OCI-LY3 (cell line): ENCODE data around the gene ADCY7.

Experiments
- H2AFZ ChIP-seq: fragments of 200-600, 300-600 bp; shearing (Covaris generic); 2 replicates; pipeline ENCODE4 v1.6.0; 2014; ENCODE audit warnings: antibody characterized with exemption, low read depth, low read length
- H3K27ac ChIP-seq: fragments of 200-600, 300-600 bp; sonication (generic); 2 replicates; pipeline ENCODE4 v1.5.1; 2014; ENCODE audit warnings: mild to moderate bottlenecking, low read length, moderate library complexity, mixed read lengths
- H3K27me3 ChIP-seq: fragments of 200-600, 300-600 bp; sonication (generic); 2 replicates; pipeline ENCODE4 v1.6.1; 2014; ENCODE audit warnings: low read depth, low read length, mixed read lengths
- H3K36me3 ChIP-seq: fragments of 200-600, 300-600 bp; sonication (generic); replicated peaks from 2 replicates; pipeline ENCODE3; 2014; ENCODE audit warnings: low read depth, low read length, mixed read lengths
- H3K4me1 ChIP-seq: fragments of 300-600, 200-600 bp; sonication (generic); 2 replicates; pipeline ENCODE4 v1.6.1; 2014; ENCODE audit warnings: low read length, mixed read lengths
- H3K4me2 ChIP-seq: fragments of 200-600, 300-600 bp; sonication (generic); 2 replicates; pipeline ENCODE4 v1.6.1; 2014; ENCODE audit warnings: low read length, mixed read lengths
- H3K4me3 ChIP-seq: fragments of 300-600, 200-600 bp; sonication (generic); 2 replicates; pipeline ENCODE4 v1.5.1; 2014; ENCODE audit warnings: antibody characterized with exemption, mild to moderate bottlenecking, low read length, moderate library complexity
- H3K79me2 ChIP-seq: fragments of 300-600, 200-600 bp; shearing (Covaris generic); 2 replicates; pipeline ENCODE4 v1.6.1; 2014; ENCODE audit warnings: mild to moderate bottlenecking, low read length, mixed read lengths
- H3K9ac ChIP-seq: fragments of 300-600, 200-600 bp; shearing (Covaris generic); 2 replicates; pipeline ENCODE4 v1.6.0; 2014; ENCODE audit warnings: mild to moderate bottlenecking, low read length, moderate library complexity
- H3K9me3 ChIP-seq: fragments of 200-600, 300-600 bp; shearing (Covaris generic); 2 replicates; pipeline ENCODE4 v1.6.1; 2014; ENCODE audit warnings: low read length, mixed read lengths; ENCODE audit not compliant: insufficient read depth
- H4K20me1 ChIP-seq: fragments of 200-600, 300-600 bp; sonication (generic); 2 replicates; pipeline ENCODE4 v1.6.1; 2016; ENCODE audit warnings: low read length, mixed read lengths; ENCODE audit not compliant: insufficient read depth
- CTCF ChIP-seq: fragments of 200-600, 300-600 bp; sonication (generic); IDR thresholded peaks from 2 replicates; pipeline ENCODE4 v1.5.1; 2014; ENCODE audit warnings: antibody characterized with exemption, low read length, low read depth
- EZH2phosphoT487 ChIP-seq: fragments of 200-600 bp; shearing (Covaris generic); IDR thresholded peaks from 2 replicates; pipeline ENCODE4 v1.6.1; 2018; ENCODE audit warnings: antibody characterized with exemption, mixed run types, low read depth

The ADCY7 gene

GRCh38 chr16:50310308-50311133 lies 44.2 kb downstream of the ADCY7 start:
- Histone ChIP-seq H4K20me1 (no peaks in the 10 kb centered on the region), H3K4me3 (no peak overlapping the region), H3K9me3 (no peaks in the 10 kb centered on the region), H2AFZ (no peak overlapping the region), H3K79me2 (no peaks in the 10 kb centered on the region), H3K4me1 (no peaks in the 10 kb centered on the region), H3K36me3 (peaks cover 40% of the 10 kb centered on the region), H3K4me2 (no peak overlapping the region), H3K9ac (no peak overlapping the region), H3K27ac (no peak overlapping the region), H3K27me3 (no peaks in the 10 kb centered on the region)
- TF ChIP-seq EZH2phosphoT487 (no peak), CTCF (no peak)

GRCh38 chr16:50311134-50311528 lies 44.8 kb downstream of the ADCY7 start:
- Histone ChIP-seq H3K79me2 (no peaks in the 10 kb centered on the region), H3K9ac (no peak overlapping the region), H3K27ac (no peak overlapping the region), H3K27me3 (no peaks in the 10 kb centered on the region), H2AFZ (no peak overlapping the region), H3K9me3 (no peaks in the 10 kb centered on the region), H3K4me1 (no peaks in the 10 kb centered on the region), H3K36me3 (peaks cover 44% of the 10 kb centered on the region), H4K20me1 (no peaks in the 10 kb centered on the region), H3K4me3 (no peak overlapping the region), H3K4me2 (no peak overlapping the region)
- TF ChIP-seq CTCF (no peak), EZH2phosphoT487 (no peak)

- no peak overlapping the region for H3K4me2 ChIP-seq
Observed at GRCh38 chr16:50311891-50312501, 45.6 kb downstream of the ADCY7 start.

GRCh38 chr16:50313596-50314478 lies 47.5 kb downstream of the ADCY7 start:
- Histone ChIP-seq H4K20me1 (no peaks in the 10 kb centered on the region; the same call in 1 of the 2 replicates), H2AFZ (no peak overlapping the region), H3K27ac (no peak overlapping the region), H3K4me2 (no peak overlapping the region), H3K4me1 (no peaks in the 10 kb centered on the region), H3K36me3 (peaks cover 64% of the 10 kb centered on the region), H3K9ac (no peak overlapping the region), H3K4me3 (no peak overlapping the region), H3K27me3 (no peaks in the 10 kb centered on the region), H3K9me3 (no peaks in the 10 kb centered on the region), H3K79me2 (no peaks in the 10 kb centered on the region)
- TF ChIP-seq EZH2phosphoT487: no peak
- TF ChIP-seq CTCF: no peak

More at GRCh38 chr16:50311891-50312501, 45.6 kb downstream of the ADCY7 start:
- Histone ChIP-seq H3K4me1 (no peaks in the 10 kb centered on the region), H3K79me2 (no peaks in the 10 kb centered on the region), H2AFZ (no peak overlapping the region), H3K27ac (no peak overlapping the region), H4K20me1 (no peaks in the 10 kb centered on the region; the same call in 1 of the 2 replicates), H3K36me3 (peaks cover 50% of the 10 kb centered on the region), H3K4me3 (no peak overlapping the region), H3K9ac (no peak overlapping the region), H3K9me3 (no peaks in the 10 kb centered on the region), H3K27me3 (no peaks in the 10 kb centered on the region)
- TF ChIP-seq EZH2phosphoT487: no peak
